Parathyroid adenoma (tissue), 2 donors: Measurements from ENCODE around the gene NAGLU.

ENCODE experiments used
- H2AFZ ChIP-seq: fragments of 300-600 bp; sonication (generic); one replicate; pipeline ENCODE4 v1.7.0; 2017; ENCODE audit warnings: antibody characterized with exemption, mild to moderate bottlenecking
- H3K27ac ChIP-seq: fragments of 300-600 bp; sonication (generic); one replicate; pipeline ENCODE4 v1.7.0; 2017
- H3K27me3 ChIP-seq: fragments of 300-600 bp; sonication (generic); one replicate; pipeline ENCODE4 v1.7.0; 2017; ENCODE audit warnings: low read length; ENCODE audit not compliant: control insufficient read depth, insufficient read depth
- H3K36me3 ChIP-seq: fragments of 300-600 bp; sonication (generic); one replicate; pipeline ENCODE4 v1.7.0; 2017; ENCODE audit warnings: low read length; ENCODE audit not compliant: control insufficient read depth, insufficient read depth
- H3K4me1 ChIP-seq: fragments of 300-600 bp; sonication (generic); one replicate; pipeline ENCODE4 v1.7.0; 2017; ENCODE audit warnings: control low read depth
- H3K4me2 ChIP-seq: fragments of 300-600 bp; sonication (generic); one replicate; pipeline ENCODE4 v1.7.0; 2017; ENCODE audit warnings: low read length
- H3K4me3 ChIP-seq: fragments of 300-600 bp; sonication (generic); one replicate; pipeline ENCODE4 v1.7.0; 2017; ENCODE audit warnings: low read depth, low read length
- H3K79me2 ChIP-seq: fragments of 300-600 bp; sonication (generic); one replicate; pipeline ENCODE4 v1.7.0; 2017; ENCODE audit warnings: control low read depth
- H3K9ac ChIP-seq: fragments of 300-600 bp; sonication (generic); one replicate; pipeline ENCODE4 v1.7.0; 2017; ENCODE audit warnings: mild to moderate bottlenecking
- H3K9me3 ChIP-seq: fragments of 300-600 bp; sonication (generic); one replicate; pipeline ENCODE4 v1.7.0; 2017; ENCODE audit warnings: low read length; ENCODE audit not compliant: control insufficient read depth
- CTCF ChIP-seq: fragments of 300-600 bp; sonication (generic); IDR thresholded peaks from one replicate; pipeline ENCODE4 v1.7.0; 2017; ENCODE audit warnings: antibody characterized with exemption, mild to moderate bottlenecking
- donor health status: primary hyperparathyroidism.

Gene NAGLU

GRCh38 chr17:42529061-42529460 is 7.0 kb upstream of the NAGLU start:
- Histone ChIP-seq H3K79me2 (no peaks in the 10 kb centered on the region), H3K9me3 (no peaks in the 10 kb centered on the region), H3K9ac (no peak overlapping the region), H3K4me1 (peaks cover 6% of the 10 kb centered on the region), H3K27ac (no peak overlapping the region), H2AFZ (no peak overlapping the region), H3K27me3 (no peaks in the 10 kb centered on the region), H3K4me3 (no peak overlapping the region), H3K4me2 (no peak overlapping the region), H3K36me3 (no peaks in the 10 kb centered on the region)
- TF ChIP-seq CTCF = no peak

- Histone ChIP-seq H3K9me3 (no peaks in the 10 kb centered on the region), H3K9ac (no peak overlapping the region), H3K79me2 (no peaks in the 10 kb centered on the region), H3K4me3 (no peak overlapping the region), H3K4me1 (peaks cover 8% of the 10 kb centered on the region), H3K4me2 (no peak overlapping the region), H3K27me3 (no peaks in the 10 kb centered on the region), H3K36me3 (no peaks in the 10 kb centered on the region), H3K27ac (peak overlapping the region; percentile 30), H2AFZ (no peak overlapping the region)
- no peak for TF ChIP-seq CTCF
Observed at GRCh38 chr17:42530952-42531454, 5.0 kb upstream of the NAGLU start.

DNA sequence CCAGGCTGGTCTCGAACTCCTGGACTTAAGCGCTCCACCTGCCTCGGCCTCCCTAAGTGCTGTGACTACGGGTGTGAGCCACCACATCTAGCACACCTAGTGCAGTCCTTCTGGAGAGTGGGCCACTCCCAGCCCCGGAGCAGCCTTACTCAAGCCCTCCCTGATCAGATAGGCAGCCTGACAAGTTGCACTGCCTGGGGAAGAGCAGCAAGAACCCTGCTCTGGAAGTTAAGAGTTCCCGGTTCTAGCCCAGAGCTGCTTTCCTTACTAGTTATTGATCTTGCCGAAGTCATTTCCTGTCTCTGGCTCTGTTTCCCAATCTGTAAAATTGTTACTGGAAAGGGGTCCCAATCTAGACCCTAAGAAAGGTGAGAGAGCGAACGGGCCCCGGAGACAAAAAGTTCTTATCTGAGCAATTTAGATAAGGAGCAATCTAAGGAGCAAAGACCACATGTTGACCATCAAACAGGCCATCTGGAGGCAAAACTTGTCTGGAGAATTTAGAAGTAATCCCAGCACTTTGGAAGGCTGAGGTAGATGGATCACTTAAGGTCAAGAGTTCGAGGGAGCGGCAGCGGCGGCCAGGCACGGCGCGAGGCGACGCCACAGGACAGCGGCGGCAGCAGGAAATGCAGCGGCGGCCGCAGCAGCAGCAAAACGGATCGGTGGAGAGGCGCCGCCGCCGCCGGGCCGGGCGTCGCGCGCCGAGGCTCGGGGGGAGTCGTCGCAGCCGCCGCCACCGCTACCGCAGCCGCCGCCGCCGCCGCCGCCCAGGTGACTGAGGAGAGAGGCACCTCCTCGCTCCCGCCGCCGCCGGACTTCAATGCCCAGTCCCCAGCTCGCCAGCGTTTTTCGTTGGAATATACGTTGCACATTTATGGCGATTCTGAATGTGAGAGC is 4.3 kb upstream of the NAGLU start:
- peak; percentile 54 for TF ChIP-seq CTCF
- H3K9ac ChIP-seq = no peak overlapping the region

GRCh38 chr17:42535155-42536047 is 640 bp upstream of the NAGLU start:
- Histone ChIP-seq H3K4me3 (peak overlapping the region; percentile 55), H3K4me1 (peaks cover 4% of the 10 kb centered on the region)
- no peak for TF ChIP-seq CTCF

More for the DNA sequence above, 4.3 kb upstream of the NAGLU start:
- H3K27me3 ChIP-seq = no peaks in the 10 kb centered on the region
- H3K9me3 ChIP-seq = no peaks in the 10 kb centered on the region
- peak overlapping the region; percentile 59 for H3K4me3 ChIP-seq
- H3K4me2 ChIP-seq = peak overlapping the region; percentile 74
- peak overlapping the region; percentile 30 for H3K27ac ChIP-seq
- H3K79me2 ChIP-seq = no peaks in the 10 kb centered on the region
- peak overlapping the region; percentile 84 for H2AFZ ChIP-seq
- no peaks in the 10 kb centered on the region for H3K36me3 ChIP-seq
- peaks cover 8% of the 10 kb centered on the region for H3K4me1 ChIP-seq

More at GRCh38 chr17:42535155-42536047, 640 bp upstream of the NAGLU start:
- Histone ChIP-seq H3K27me3 (no peaks in the 10 kb centered on the region), H2AFZ (peak overlapping the region; percentile 92), H3K79me2 (no peaks in the 10 kb centered on the region), H3K27ac (peak overlapping the region; percentile 79), H3K4me2 (peak overlapping the region; percentile 77), H3K9ac (no peak overlapping the region), H3K9me3 (no peaks in the 10 kb centered on the region), H3K36me3 (no peaks in the 10 kb centered on the region)
